Measurements from ENCODE around the gene FAXDC2.

FAXDC2 gene

GRCh38 chr5:154820383-154820782 is 30.0 kb downstream of the FAXDC2 start:
- no peak for DNase-seq (ENCODE audit: extremely low read depth, low read depth)
- TF ChIP-seq, protein P1, sequence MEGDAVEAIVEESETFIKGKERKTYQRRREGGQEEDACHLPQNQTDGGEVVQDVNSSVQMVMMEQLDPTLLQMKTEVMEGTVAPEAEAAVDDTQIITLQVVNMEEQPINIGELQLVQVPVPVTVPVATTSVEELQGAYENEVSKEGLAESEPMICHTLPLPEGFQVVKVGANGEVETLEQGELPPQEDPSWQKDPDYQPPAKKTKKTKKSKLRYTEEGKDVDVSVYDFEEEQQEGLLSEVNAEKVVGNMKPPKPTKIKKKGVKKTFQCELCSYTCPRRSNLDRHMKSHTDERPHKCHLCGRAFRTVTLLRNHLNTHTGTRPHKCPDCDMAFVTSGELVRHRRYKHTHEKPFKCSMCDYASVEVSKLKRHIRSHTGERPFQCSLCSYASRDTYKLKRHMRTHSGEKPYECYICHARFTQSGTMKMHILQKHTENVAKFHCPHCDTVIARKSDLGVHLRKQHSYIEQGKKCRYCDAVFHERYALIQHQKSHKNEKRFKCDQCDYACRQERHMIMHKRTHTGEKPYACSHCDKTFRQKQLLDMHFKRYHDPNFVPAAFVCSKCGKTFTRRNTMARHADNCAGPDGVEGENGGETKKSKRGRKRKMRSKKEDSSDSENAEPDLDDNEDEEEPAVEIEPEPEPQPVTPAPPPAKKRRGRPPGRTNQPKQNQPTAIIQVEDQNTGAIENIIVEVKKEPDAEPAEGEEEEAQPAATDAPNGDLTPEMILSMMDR (IDR thresholded peaks at IDR 0.05; ENCODE audit: low read depth, low read length, missing control alignments): no peak

GRCh38 chr5:154819546-154819945 is 30.9 kb downstream of the FAXDC2 start:
- TF ChIP-seq, protein P1 (IDR thresholded peaks at IDR 0.05; ENCODE audit: low read depth, low read length, missing control alignments): no peak
- no peak overlapping the region for H3K4me3 ChIP-seq (replicated peaks; ENCODE audit: low read depth, low read length)
- no peak for DNase-seq (ENCODE audit: extremely low read depth, low read depth)

More at GRCh38 chr5:154820383-154820782, 30.0 kb downstream of the FAXDC2 start:
- H3K4me3 ChIP-seq (replicated peaks; ENCODE audit: low read depth, low read length): no peak overlapping the region

- DNase-seq (ENCODE audit: extremely low read depth, low read depth): no peak
- no peak overlapping the region for H3K4me3 ChIP-seq (replicated peaks; ENCODE audit: low read depth, low read length)
- TF ChIP-seq, protein P1 (IDR thresholded peaks at IDR 0.05; ENCODE audit: low read depth, low read length, missing control alignments): no peak
Observed at GRCh38 chr5:154818471-154819116, 31.8 kb downstream of the FAXDC2 start.

GRCh38 chr5:154817815-154818214 is 32.6 kb downstream of the FAXDC2 start:
- DNase-seq (ENCODE audit: extremely low read depth, low read depth): no peak
- no peak overlapping the region for H3K4me3 ChIP-seq (replicated peaks; ENCODE audit: low read depth, low read length)
- TF ChIP-seq, protein P1 (IDR thresholded peaks at IDR 0.05; ENCODE audit: low read depth, low read length, missing control alignments): no peak

GRCh38 chr5:154816891-154817492 is 33.4 kb downstream of the FAXDC2 start:
- TF ChIP-seq, protein P1 (IDR thresholded peaks at IDR 0.05; ENCODE audit: low read depth, low read length, missing control alignments): no peak
- no peak for DNase-seq (ENCODE audit: extremely low read depth, low read depth)
- H3K4me3 ChIP-seq (replicated peaks; ENCODE audit: low read depth, low read length): no peak overlapping the region

DNA sequence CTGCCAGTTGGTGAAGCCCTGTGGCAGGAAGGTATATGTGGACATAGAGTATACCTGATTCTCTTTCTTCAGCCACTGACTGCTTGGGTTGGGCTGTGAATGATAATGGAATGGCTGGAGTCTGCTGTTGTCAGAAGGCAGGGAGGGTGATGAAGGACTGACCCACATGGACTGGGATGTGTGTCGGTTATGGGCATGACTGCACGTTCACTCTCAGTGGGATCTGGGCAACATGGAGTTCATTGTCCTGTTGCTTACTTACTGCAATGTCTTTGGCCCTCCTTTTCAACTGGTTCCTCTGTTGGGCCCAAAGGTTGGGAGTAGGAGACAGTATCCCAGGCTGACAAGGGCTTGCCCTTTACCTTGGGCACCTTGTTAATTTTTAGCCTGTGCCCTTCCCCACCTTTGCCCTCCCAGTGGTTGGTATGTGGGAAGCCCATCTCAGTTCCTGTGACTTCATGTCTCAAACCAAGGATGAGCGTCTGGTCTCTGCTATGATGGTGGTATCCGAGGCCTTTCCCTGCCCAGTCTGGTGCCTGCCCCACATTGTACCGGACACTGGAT is 34.6 kb downstream of the FAXDC2 start:
- TF ChIP-seq, protein P1 (IDR thresholded peaks at IDR 0.05; ENCODE audit: low read depth, low read length, missing control alignments): no peak
- DNase-seq (ENCODE audit: extremely low read depth, low read depth): no peak
- H3K4me3 ChIP-seq (replicated peaks; ENCODE audit: low read depth, low read length): no peak overlapping the region
